Mesendoderm (in vitro differentiated cells): ENCODE data around the gene TET2.
A peak's percentile ranks its signal among the peaks of the same experiment; 100 is the strongest.

Experiments
- DNase-seq: peaks from one replicate; pipeline ENCODE4 v3.0.0; 2013
- H2AK5ac ChIP-seq: 2 replicates; pipeline ENCODE4 v1.6.1; 2013; ENCODE audit warnings: low read length, inconsistent platforms
- H2BK120ac ChIP-seq: 2 replicates; pipeline ENCODE4 v1.6.1; 2013; ENCODE audit warnings: low read depth, mild to moderate bottlenecking, low read length, moderate library complexity, mixed read lengths
- H2BK15ac ChIP-seq: replicated peaks from 2 replicates; pipeline ENCODE4 v1.6.1; 2013; ENCODE audit warnings: low read depth, mild to moderate bottlenecking, moderate library complexity
- H2BK5ac ChIP-seq: 2 replicates; pipeline ENCODE4 v1.6.1; 2013; ENCODE audit warnings: low read length, inconsistent platforms
- H3K18ac ChIP-seq: 2 replicates; pipeline ENCODE4 v1.6.1; 2013; ENCODE audit warnings: mild to moderate bottlenecking, low read length, mixed read lengths
- H3K23ac ChIP-seq: one replicate; pipeline ENCODE4 v1.6.1; 2013; ENCODE audit warnings: low read length
- H3K27ac ChIP-seq: 2 replicates; pipeline ENCODE4 v1.5.1; 2013; ENCODE audit warnings: low read depth, mild to moderate bottlenecking, inconsistent platforms, low read length, moderate library complexity
- H3K27me3 ChIP-seq: 2 replicates; pipeline ENCODE4 v1.6.1; 2013; ENCODE audit warnings: low read length, control low read depth, mild to moderate bottlenecking, inconsistent platforms; ENCODE audit not compliant: insufficient read depth, poor library complexity
- H3K36me3 ChIP-seq: 2 replicates; pipeline ENCODE4 v1.6.1; 2013; ENCODE audit warnings: low read length, inconsistent platforms; ENCODE audit not compliant: control insufficient read depth, insufficient read depth
- H3K4ac ChIP-seq: one replicate; pipeline ENCODE4 v1.6.1; 2013; ENCODE audit warnings: low read depth, mild to moderate bottlenecking, low read length, moderate library complexity
- H3K4me1 ChIP-seq: 2 replicates; pipeline ENCODE4 v1.6.1; 2013; ENCODE audit warnings: low read depth, low read length, inconsistent platforms; ENCODE audit not compliant: control insufficient read depth
- H3K4me2 ChIP-seq: 2 replicates; pipeline ENCODE4 v1.6.1; 2013; ENCODE audit warnings: low read length
- H3K4me3 ChIP-seq: 2 replicates; pipeline ENCODE4 v1.5.1; 2013; ENCODE audit warnings: mild to moderate bottlenecking, low read length
- H3K56ac ChIP-seq: one replicate; pipeline ENCODE4 v1.6.1; 2013; ENCODE audit warnings: low read length
- H3K79me1 ChIP-seq: 2 replicates; pipeline ENCODE4 v1.6.1; 2013; ENCODE audit warnings: low read length, inconsistent platforms
- H3K79me2 ChIP-seq: 2 replicates; pipeline ENCODE4 v1.6.1; 2013; ENCODE audit warnings: mild to moderate bottlenecking, low read length; ENCODE audit not compliant: control insufficient read depth, insufficient read depth
- H3K9ac ChIP-seq: 2 replicates; pipeline ENCODE4 v1.6.1; 2013; ENCODE audit warnings: low read length, inconsistent platforms
- H4K5ac ChIP-seq: one replicate; pipeline ENCODE4 v1.6.1; 2013; ENCODE audit warnings: low read length
- H4K8ac ChIP-seq: one replicate; pipeline ENCODE4 v1.6.1; 2013; ENCODE audit warnings: low read depth, mild to moderate bottlenecking, control low read depth, low read length, moderate library complexity
- WGBS: extraction: QIAGEN DNeasy Blood & Tissue Kit; methylation state at CpG from one replicate; pipeline ENCODE4 v1.1.7; 2013; ENCODE audit warnings: low lambda C conversion rate, missing lambda C conversion rate; ENCODE audit not compliant: insufficient coverage; ENCODE audit errors: extremely low coverage; 5-methylcytosine and 5-hydroxymethylcytosine counted together

The TET2 gene

DNA sequence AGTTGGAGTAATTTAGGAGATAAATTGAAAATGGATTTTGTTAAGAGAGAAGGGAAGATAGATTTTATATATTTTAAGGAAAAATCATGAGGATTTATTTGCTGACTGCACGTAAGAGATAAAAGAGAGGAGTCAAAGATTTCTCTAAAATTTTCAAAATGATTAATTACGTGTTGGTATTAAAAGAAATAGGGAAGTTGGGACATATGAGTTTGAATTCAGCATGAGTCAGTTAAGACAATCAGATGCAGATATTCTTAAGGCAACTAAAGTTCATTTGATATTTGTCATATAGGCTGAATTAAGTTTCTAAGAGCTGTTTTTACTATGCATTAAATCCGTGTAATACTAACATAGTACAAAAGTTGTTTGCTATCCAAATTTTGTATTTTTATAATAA, 46.9 kb downstream of the TET2 start:
- H3K4me1 ChIP-seq = no peaks in the 10 kb centered on the region
- no peak overlapping the region for H3K4me2 ChIP-seq
- no peak overlapping the region for H3K4ac ChIP-seq
- H3K27me3 ChIP-seq = no peaks in the 10 kb centered on the region
- 100% methylated on average over 2 of the region's 3 CpGs for whole genome bisulfite sequencing
- no peak overlapping the region for H4K5ac ChIP-seq
- no peak overlapping the region for H3K4me3 ChIP-seq
- no peak for DNase-seq
- H2BK15ac ChIP-seq = no peak overlapping the region
- no peak overlapping the region for H3K27ac ChIP-seq
- no peak overlapping the region for H2AK5ac ChIP-seq
- H2BK5ac ChIP-seq = no peak overlapping the region
- no peak overlapping the region for H4K8ac ChIP-seq
- H3K23ac ChIP-seq = no peak overlapping the region
- no peak overlapping the region for H3K56ac ChIP-seq
- H3K79me2 ChIP-seq = no peaks in the 10 kb centered on the region
- H3K36me3 ChIP-seq = no peaks in the 10 kb centered on the region
- no peak overlapping the region for H2BK120ac ChIP-seq
- H3K18ac ChIP-seq = no peak overlapping the region
- no peaks in the 10 kb centered on the region for H3K79me1 ChIP-seq
- H3K9ac ChIP-seq = no peak overlapping the region

DNA sequence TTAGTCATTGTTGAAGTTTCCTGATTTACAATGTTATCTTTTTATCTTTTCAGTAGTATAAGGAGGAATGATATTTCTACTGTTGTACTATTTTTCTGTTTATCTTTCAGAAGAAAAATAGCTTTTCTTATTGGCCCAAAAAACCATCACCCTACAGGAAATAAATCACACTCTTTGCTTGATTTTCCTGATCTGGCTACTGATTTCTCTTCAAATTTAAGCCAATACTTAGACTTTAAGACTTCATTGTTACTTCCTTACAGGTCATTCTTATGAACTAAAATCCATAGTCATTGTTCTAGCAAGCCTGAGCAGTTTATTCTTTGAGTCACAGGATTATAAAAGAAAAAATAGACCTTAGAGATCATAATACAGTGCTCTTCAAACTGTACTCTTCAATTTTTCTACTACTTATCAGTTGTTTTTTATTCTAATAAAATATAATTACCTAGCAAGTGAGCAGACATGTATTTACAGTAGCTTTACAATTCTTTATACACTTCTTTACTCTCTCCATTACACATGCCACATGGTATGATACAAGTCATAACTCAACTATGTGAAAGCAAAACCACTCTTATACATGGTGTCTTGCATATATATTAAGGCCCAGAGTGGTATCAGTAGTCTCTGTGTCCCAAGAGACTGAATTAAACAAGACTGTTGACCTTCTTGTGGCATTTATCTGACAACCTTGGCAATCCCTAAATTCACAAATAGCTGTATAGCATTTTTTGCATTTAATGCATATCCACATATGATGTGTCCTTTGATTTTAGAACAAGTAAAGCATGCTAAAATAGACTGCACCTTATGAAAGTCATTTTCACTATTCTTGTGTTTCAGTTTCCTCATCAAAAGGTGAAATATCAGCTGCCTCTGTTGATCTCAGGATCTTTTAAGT, 47.9 kb downstream of the TET2 start:
- H3K79me2 ChIP-seq = no peaks in the 10 kb centered on the region
- H3K36me3 ChIP-seq = no peaks in the 10 kb centered on the region
- H2AK5ac ChIP-seq = no peak overlapping the region
- H3K4me2 ChIP-seq = no peak overlapping the region
- no peak for DNase-seq
- no peaks in the 10 kb centered on the region for H3K27me3 ChIP-seq
- H3K79me1 ChIP-seq = no peaks in the 10 kb centered on the region
- no peak overlapping the region for H3K18ac ChIP-seq
- H4K5ac ChIP-seq = no peak overlapping the region
- no peak overlapping the region for H2BK5ac ChIP-seq
- no peak overlapping the region for H2BK120ac ChIP-seq
- H3K27ac ChIP-seq = no peak overlapping the region
- no peak overlapping the region for H3K23ac ChIP-seq
- no peak overlapping the region for H2BK15ac ChIP-seq
- H3K4ac ChIP-seq = no peak overlapping the region
- no peak overlapping the region for H3K56ac ChIP-seq
- H4K8ac ChIP-seq = no peak overlapping the region
- no peaks in the 10 kb centered on the region for H3K4me1 ChIP-seq
- H3K4me3 ChIP-seq = no peak overlapping the region
- H3K9ac ChIP-seq = no peak overlapping the region

DNA sequence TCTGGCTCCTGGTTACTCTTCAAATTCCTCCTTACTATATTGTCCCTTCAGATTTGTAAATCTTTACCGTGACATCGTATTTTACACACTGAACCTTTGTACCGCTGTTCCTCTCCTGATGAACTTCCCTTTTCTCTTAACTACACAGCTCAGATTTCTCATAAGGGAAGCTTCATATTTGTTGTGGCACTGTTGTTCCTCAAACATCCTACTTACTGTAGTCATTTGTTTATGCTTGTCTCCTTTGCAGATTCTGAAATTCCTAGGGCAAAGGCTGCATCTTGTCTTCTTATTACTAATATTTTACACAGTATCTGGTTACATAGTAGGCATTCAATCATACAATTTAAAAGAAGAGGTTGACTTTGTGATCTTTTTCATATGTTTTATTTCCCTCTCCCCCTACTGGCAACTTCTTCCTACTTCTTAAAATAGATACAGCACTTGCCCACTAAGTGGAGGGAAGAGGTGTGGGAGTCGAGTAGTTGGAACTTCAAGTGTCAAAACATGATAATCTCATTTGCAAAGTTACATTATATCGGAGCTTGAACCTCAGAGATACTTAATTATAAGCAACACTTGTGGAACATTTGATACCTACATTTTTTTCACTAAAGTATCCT, 50.0 kb downstream of the TET2 start:
- H2BK120ac ChIP-seq = no peak overlapping the region
- H2BK5ac ChIP-seq = no peak overlapping the region
- H3K18ac ChIP-seq = no peak overlapping the region
- H3K9ac ChIP-seq = no peak overlapping the region
- H3K4me1 ChIP-seq = no peaks in the 10 kb centered on the region
- no peaks in the 10 kb centered on the region for H3K27me3 ChIP-seq
- no peak overlapping the region for H2AK5ac ChIP-seq
- no peaks in the 10 kb centered on the region for H3K79me1 ChIP-seq
- H3K4ac ChIP-seq = no peak overlapping the region
- no CpG with 5 or more reads among the region's 5 CpGs for WGBS
- H3K36me3 ChIP-seq = no peaks in the 10 kb centered on the region
- H3K56ac ChIP-seq = no peak overlapping the region
- no peak overlapping the region for H3K23ac ChIP-seq
- H3K79me2 ChIP-seq = no peaks in the 10 kb centered on the region
- no peak overlapping the region for H3K4me3 ChIP-seq
- H2BK15ac ChIP-seq = no peak overlapping the region
- H4K5ac ChIP-seq = no peak overlapping the region
- no peak overlapping the region for H3K4me2 ChIP-seq
- no peak overlapping the region for H4K8ac ChIP-seq
- DNase-seq = peak; percentile 34
- H3K27ac ChIP-seq = no peak overlapping the region

DNA sequence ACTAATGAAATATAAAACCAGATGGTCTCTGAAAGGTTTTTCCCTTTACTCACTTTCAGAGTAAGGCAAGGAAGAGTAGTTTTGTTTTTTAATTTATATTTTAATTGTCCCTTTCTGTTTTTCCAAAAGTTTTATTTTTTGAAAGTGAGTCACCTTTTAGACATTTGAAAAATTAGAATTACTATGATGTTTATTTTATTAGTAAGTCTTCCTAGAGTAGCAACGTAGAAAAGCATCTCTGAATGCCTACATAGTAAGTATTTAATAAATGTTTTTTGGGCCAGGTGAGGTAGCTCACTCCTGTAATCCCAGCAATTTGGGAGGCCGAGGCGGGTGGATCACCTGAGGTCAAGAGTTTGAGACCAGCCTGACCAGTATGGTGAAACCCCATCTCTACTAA, 51.1 kb downstream of the TET2 start:
- Histone ChIP-seq H3K4me1 (no peaks in the 10 kb centered on the region), H4K5ac (no peak overlapping the region), H3K27ac (no peak overlapping the region), H2BK15ac (no peak overlapping the region), H2BK120ac (no peak overlapping the region), H2AK5ac (no peak overlapping the region), H3K4ac (no peak overlapping the region), H3K79me1 (no peaks in the 10 kb centered on the region), H3K4me3 (no peak overlapping the region), H3K18ac (no peak overlapping the region), H3K9ac (no peak overlapping the region), H3K23ac (no peak overlapping the region), H3K27me3 (no peaks in the 10 kb centered on the region), H4K8ac (no peak overlapping the region), H3K56ac (no peak overlapping the region), H2BK5ac (no peak overlapping the region), H3K36me3 (no peaks in the 10 kb centered on the region), H3K4me2 (no peak overlapping the region), H3K79me2 (no peaks in the 10 kb centered on the region)
- no CpG with 5 or more reads among the region's 3 CpGs for WGBS
- no peak for DNase-seq

DNA sequence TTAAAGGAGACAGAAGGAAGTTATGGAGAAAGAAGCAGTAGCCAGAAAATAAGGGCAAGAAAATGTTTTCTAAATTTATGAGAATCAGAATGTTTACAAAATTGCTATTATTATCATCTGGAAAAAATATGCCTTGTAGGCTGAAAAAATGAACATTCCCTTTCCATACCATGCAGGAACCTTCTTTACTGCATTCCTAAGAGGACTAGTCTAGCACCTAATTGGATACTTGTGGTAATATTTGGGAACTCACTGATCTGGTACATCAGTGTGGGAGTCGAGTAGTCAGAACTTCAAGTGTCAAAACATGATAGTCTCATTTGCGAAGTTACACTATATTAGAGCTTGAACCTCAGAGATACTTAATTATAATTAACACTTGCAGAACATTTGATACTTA, 51.9 kb downstream of the TET2 start:
- H3K9ac ChIP-seq = no peak overlapping the region
- H3K79me2 ChIP-seq = no peaks in the 10 kb centered on the region
- no peaks in the 10 kb centered on the region for H3K27me3 ChIP-seq
- H3K79me1 ChIP-seq = no peaks in the 10 kb centered on the region
- H3K4me3 ChIP-seq = no peak overlapping the region
- no peak overlapping the region for H2BK5ac ChIP-seq
- H4K8ac ChIP-seq = no peak overlapping the region
- H3K27ac ChIP-seq = no peak overlapping the region
- no CpG with 5 or more reads among the region's 2 CpGs for WGBS
- H3K56ac ChIP-seq = no peak overlapping the region
- H2BK120ac ChIP-seq = no peak overlapping the region
- no peaks in the 10 kb centered on the region for H3K36me3 ChIP-seq
- H2BK15ac ChIP-seq = no peak overlapping the region
- no peaks in the 10 kb centered on the region for H3K4me1 ChIP-seq
- H3K4ac ChIP-seq = no peak overlapping the region
- H2AK5ac ChIP-seq = no peak overlapping the region
- H3K23ac ChIP-seq = no peak overlapping the region
- no peak overlapping the region for H3K18ac ChIP-seq
- no peak for DNase-seq
- no peak overlapping the region for H4K5ac ChIP-seq
- no peak overlapping the region for H3K4me2 ChIP-seq
